Testis (tissue), 2 donors: ENCODE results near the gene PRKAG1.

Experiments
- CTCF ChIP-seq, 3 experiments: fragments of 450-650 bp in 2 of 3; fragments of 200-600 bp in 1 of 3; sonication (generic) in 1 of 3; IDR thresholded peaks; one replicate each; pipeline ENCODE4 v1.5.1; 2016 to 2019; ENCODE audit warnings: antibody characterized with exemption in 3 of 3, mild to moderate bottlenecking in 2 of 3, moderate library complexity in 1 of 3
- POLR2A ChIP-seq: fragments of 450-650 bp; IDR thresholded peaks from one replicate; pipeline ENCODE4 v1.6.1; 2017; ENCODE audit warnings: antibody characterized with exemption, mild to moderate bottlenecking, moderate library complexity

DNA sequence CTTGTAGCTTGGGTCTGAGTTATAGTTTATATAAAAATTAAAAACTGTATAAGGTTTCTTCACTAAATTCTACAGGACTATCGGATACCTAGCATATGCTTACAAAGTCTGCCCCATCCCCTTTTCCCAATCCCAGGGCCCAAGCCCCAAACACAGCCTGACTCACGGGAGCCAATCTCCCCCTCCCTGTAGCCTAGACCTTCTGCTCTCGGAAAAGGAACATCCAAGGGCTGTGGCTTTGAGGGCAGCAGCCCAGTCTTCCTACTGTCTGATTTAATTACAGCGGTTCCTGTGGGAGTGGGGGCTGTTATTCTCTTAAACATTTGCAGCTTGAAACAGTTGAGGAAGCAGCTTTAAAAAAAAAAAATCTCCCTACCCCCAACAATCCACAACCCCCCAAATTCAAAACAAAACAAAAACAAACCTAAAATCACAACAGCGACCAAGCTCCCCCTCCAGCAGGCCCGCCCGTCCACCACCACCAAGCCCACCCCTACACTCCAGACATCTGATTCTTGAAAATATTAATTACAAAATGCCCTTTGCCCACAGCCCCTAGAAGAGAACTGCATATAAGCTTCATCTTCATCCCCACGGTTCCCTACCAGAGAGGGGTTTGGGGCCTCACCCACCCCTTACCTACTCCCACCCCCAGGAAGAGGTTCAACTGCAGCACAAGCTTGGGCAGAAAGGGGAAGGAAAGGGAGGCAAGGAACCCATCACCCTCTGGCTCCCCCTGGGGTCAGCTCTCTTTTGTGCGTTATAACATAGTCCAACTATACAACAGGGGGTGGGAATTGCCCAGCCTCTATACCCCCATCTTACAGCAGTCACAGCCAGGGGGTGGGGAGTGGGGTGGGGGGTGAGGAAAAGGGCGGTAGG, 1.1 kb upstream of the PRKAG1 start:
- TF ChIP-seq POLR2A = no peak
- no peak for TF ChIP-seq CTCF (IDR thresholded peaks at IDR 0.05)
